ENCODE data around the gene SSC4D.
"Not testable (repeated sequence)": the region's sequence is repeated elsewhere in the genome, so short reads cannot be mapped to it uniquely, and the experiment has no call there.

Gene SSC4D

GRCh38 chr7:76423666-76424412 is 14.3 kb upstream of the SSC4D start:
- Histone ChIP-seq H3K27me3 (ENCODE audit: control insufficient read depth in 2 of 2, insufficient read depth in 2 of 2, low read length in 2 of 2) (no peaks in the 10 kb centered on the region), H3K9me3 (ENCODE audit: control insufficient read depth in 2 of 2, low read length in 2 of 2) (no peaks in the 10 kb centered on the region), H3K27ac (ENCODE audit: low read depth in 2 of 2, low read length in 2 of 2) (no peak overlapping the region), H3K9ac (ENCODE audit: low read depth in 1 of 2, low read length in 2 of 2) (no peak overlapping the region), H3K4me1 (ENCODE audit: control insufficient read depth in 2 of 2, insufficient read depth in 2 of 2, low read length in 2 of 2) (no peaks in the 10 kb centered on the region), H3K36me3 (ENCODE audit: control insufficient read depth in 2 of 2, insufficient read depth in 2 of 2, low read length in 2 of 2) (no peaks in the 10 kb centered on the region), H3K4me3 (ENCODE audit: low read length in 2 of 2) (no peak overlapping the region)

DNA sequence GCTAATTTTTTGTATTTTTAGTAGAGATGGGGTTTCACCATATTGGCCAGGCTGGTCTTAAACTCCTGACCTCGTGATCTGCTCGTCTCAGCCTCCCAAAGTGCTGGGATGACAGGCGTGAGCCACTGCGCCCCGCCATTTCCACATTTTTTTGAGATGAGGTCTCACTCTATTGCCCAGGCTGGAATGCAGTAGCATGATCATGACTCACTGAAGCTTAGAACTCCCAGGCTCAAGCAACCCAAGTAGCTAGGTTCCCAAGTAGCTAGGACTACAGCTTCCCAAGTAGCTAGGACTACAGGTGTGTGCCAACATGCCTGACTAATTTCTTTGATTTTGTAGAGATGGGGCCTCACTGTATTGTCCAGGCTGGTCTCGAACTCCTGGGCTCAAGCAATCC is 11.6 kb upstream of the SSC4D start:
- not testable (repeated sequence) for H3K36me3 ChIP-seq (ENCODE audit: control insufficient read depth in 2 of 2, insufficient read depth in 2 of 2, low read length in 2 of 2); H3K9ac ChIP-seq (ENCODE audit: low read depth in 1 of 2, low read length in 2 of 2); H3K4me3 ChIP-seq (ENCODE audit: low read length in 2 of 2); H3K4me1 ChIP-seq (ENCODE audit: control insufficient read depth in 2 of 2, insufficient read depth in 2 of 2, low read length in 2 of 2); H3K27me3 ChIP-seq (ENCODE audit: control insufficient read depth in 2 of 2, insufficient read depth in 2 of 2, low read length in 2 of 2); H3K9me3 ChIP-seq (ENCODE audit: control insufficient read depth in 2 of 2, low read length in 2 of 2); H3K27ac ChIP-seq (ENCODE audit: low read depth in 2 of 2, low read length in 2 of 2)

GRCh38 chr7:76417654-76418310 is 8.3 kb upstream of the SSC4D start:
- not testable (repeated sequence) for H3K4me1 ChIP-seq (ENCODE audit: control insufficient read depth in 2 of 2, insufficient read depth in 2 of 2, low read length in 2 of 2); H3K9me3 ChIP-seq (ENCODE audit: control insufficient read depth in 2 of 2, low read length in 2 of 2); H3K27me3 ChIP-seq (ENCODE audit: control insufficient read depth in 2 of 2, insufficient read depth in 2 of 2, low read length in 2 of 2); H3K27ac ChIP-seq (ENCODE audit: low read depth in 2 of 2, low read length in 2 of 2); H3K9ac ChIP-seq (ENCODE audit: low read depth in 1 of 2, low read length in 2 of 2); H3K4me3 ChIP-seq (ENCODE audit: low read length in 2 of 2); H3K36me3 ChIP-seq (ENCODE audit: control insufficient read depth in 2 of 2, insufficient read depth in 2 of 2, low read length in 2 of 2)

- H3K4me1 ChIP-seq (ENCODE audit: control insufficient read depth in 2 of 2, insufficient read depth in 2 of 2, low read length in 2 of 2), result no peaks in the 10 kb centered on the region
- no peak overlapping the region for H3K9ac ChIP-seq (ENCODE audit: low read depth in 1 of 2, low read length in 2 of 2)
- H3K4me3 ChIP-seq (ENCODE audit: low read length in 2 of 2), result no peak overlapping the region
- no peaks in the 10 kb centered on the region for H3K9me3 ChIP-seq (ENCODE audit: control insufficient read depth in 2 of 2, low read length in 2 of 2)
- no peaks in the 10 kb centered on the region for H3K27me3 ChIP-seq (ENCODE audit: control insufficient read depth in 2 of 2, insufficient read depth in 2 of 2, low read length in 2 of 2)
- no peaks in the 10 kb centered on the region for H3K36me3 ChIP-seq (ENCODE audit: control insufficient read depth in 2 of 2, insufficient read depth in 2 of 2, low read length in 2 of 2)
- no peak overlapping the region for H3K27ac ChIP-seq (ENCODE audit: low read depth in 2 of 2, low read length in 2 of 2)
Observed at GRCh38 chr7:76412249-76412648, 2.8 kb upstream of the SSC4D start.

- no peaks in the 10 kb centered on the region for H3K4me1 ChIP-seq (ENCODE audit: control insufficient read depth in 2 of 2, insufficient read depth in 2 of 2, low read length in 2 of 2)
- H3K27me3 ChIP-seq (ENCODE audit: control insufficient read depth in 2 of 2, insufficient read depth in 2 of 2, low read length in 2 of 2), result no peaks in the 10 kb centered on the region
- H3K9me3 ChIP-seq (ENCODE audit: control insufficient read depth in 2 of 2, low read length in 2 of 2), result no peaks in the 10 kb centered on the region
- H3K9ac ChIP-seq (ENCODE audit: low read depth in 1 of 2, low read length in 2 of 2), result no peak overlapping the region
- no peak overlapping the region for H3K4me3 ChIP-seq (ENCODE audit: low read length in 2 of 2)
- no peak overlapping the region for H3K27ac ChIP-seq (ENCODE audit: low read depth in 2 of 2, low read length in 2 of 2)
- H3K36me3 ChIP-seq (ENCODE audit: control insufficient read depth in 2 of 2, insufficient read depth in 2 of 2, low read length in 2 of 2), result no peaks in the 10 kb centered on the region
Observed at GRCh38 chr7:76411626-76412025, 2.1 kb upstream of the SSC4D start.

GRCh38 chr7:76408121-76408560 is 1.4 kb downstream of the SSC4D start:
- Histone ChIP-seq H3K9ac (ENCODE audit: low read depth in 1 of 2, low read length in 2 of 2) (no peak overlapping the region), H3K27me3 (ENCODE audit: control insufficient read depth in 2 of 2, insufficient read depth in 2 of 2, low read length in 2 of 2) (no peaks in the 10 kb centered on the region), H3K9me3 (ENCODE audit: control insufficient read depth in 2 of 2, low read length in 2 of 2) (no peaks in the 10 kb centered on the region), H3K27ac (ENCODE audit: low read depth in 2 of 2, low read length in 2 of 2) (no peak overlapping the region), H3K4me1 (ENCODE audit: control insufficient read depth in 2 of 2, insufficient read depth in 2 of 2, low read length in 2 of 2) (peaks cover 4 to 9% of the 10 kb centered on the region in 2 donors), H3K4me3 (ENCODE audit: low read length in 2 of 2) (no peak overlapping the region), H3K36me3 (ENCODE audit: control insufficient read depth in 2 of 2, insufficient read depth in 2 of 2, low read length in 2 of 2) (no peaks in the 10 kb centered on the region)

- no peak overlapping the region for H3K4me3 ChIP-seq (ENCODE audit: low read length in 2 of 2)
- H3K9me3 ChIP-seq (ENCODE audit: control insufficient read depth in 2 of 2, low read length in 2 of 2), result no peaks in the 10 kb centered on the region
- H3K4me1 ChIP-seq (ENCODE audit: control insufficient read depth in 2 of 2, insufficient read depth in 2 of 2, low read length in 2 of 2), result peaks cover 4 to 9% of the 10 kb centered on the region in 2 donors
- H3K27me3 ChIP-seq (ENCODE audit: control insufficient read depth in 2 of 2, insufficient read depth in 2 of 2, low read length in 2 of 2), result no peaks in the 10 kb centered on the region
- no peak overlapping the region for H3K27ac ChIP-seq (ENCODE audit: low read depth in 2 of 2, low read length in 2 of 2)
- H3K9ac ChIP-seq (ENCODE audit: low read depth in 1 of 2, low read length in 2 of 2), result no peak overlapping the region
- H3K36me3 ChIP-seq (ENCODE audit: control insufficient read depth in 2 of 2, insufficient read depth in 2 of 2, low read length in 2 of 2), result no peaks in the 10 kb centered on the region
Observed at GRCh38 chr7:76407718-76408117, 1.8 kb downstream of the SSC4D start.

GRCh38 chr7:76405738-76406137 is 3.8 kb downstream of the SSC4D start:
- Histone ChIP-seq H3K36me3 (ENCODE audit: control insufficient read depth in 2 of 2, insufficient read depth in 2 of 2, low read length in 2 of 2) (no peaks in the 10 kb centered on the region), H3K9ac (ENCODE audit: low read depth in 1 of 2, low read length in 2 of 2) (no peak overlapping the region), H3K4me3 (ENCODE audit: low read length in 2 of 2) (no peak overlapping the region), H3K27ac (ENCODE audit: low read depth in 2 of 2, low read length in 2 of 2) (no peak overlapping the region), H3K9me3 (ENCODE audit: control insufficient read depth in 2 of 2, low read length in 2 of 2) (no peaks in the 10 kb centered on the region), H3K4me1 (ENCODE audit: control insufficient read depth in 2 of 2, insufficient read depth in 2 of 2, low read length in 2 of 2) (peaks cover 4 to 9% of the 10 kb centered on the region in 2 donors), H3K27me3 (ENCODE audit: control insufficient read depth in 2 of 2, insufficient read depth in 2 of 2, low read length in 2 of 2) (no peaks in the 10 kb centered on the region)

GRCh38 chr7:76403780-76404494 is 5.6 kb downstream of the SSC4D start:
- H3K9me3 ChIP-seq (ENCODE audit: control insufficient read depth in 2 of 2, low read length in 2 of 2), result no peaks in the 10 kb centered on the region
- H3K9ac ChIP-seq (ENCODE audit: low read depth in 1 of 2, low read length in 2 of 2), result no peak overlapping the region
- peak overlapping the region in 1 of 2 donors; percentile 13 for H3K4me3 ChIP-seq (ENCODE audit: low read length in 2 of 2)
- H3K27ac ChIP-seq (ENCODE audit: low read depth in 2 of 2, low read length in 2 of 2), result peak overlapping the region; percentile 76 to 80
- no peaks in the 10 kb centered on the region for H3K27me3 ChIP-seq (ENCODE audit: control insufficient read depth in 2 of 2, insufficient read depth in 2 of 2, low read length in 2 of 2)
- H3K4me1 ChIP-seq (ENCODE audit: control insufficient read depth in 2 of 2, insufficient read depth in 2 of 2, low read length in 2 of 2), result peaks cover 4 to 9% of the 10 kb centered on the region in 2 donors
- H3K36me3 ChIP-seq (ENCODE audit: control insufficient read depth in 2 of 2, insufficient read depth in 2 of 2, low read length in 2 of 2), result no peaks in the 10 kb centered on the region

GRCh38 chr7:76403097-76403496 is 6.4 kb downstream of the SSC4D start:
- H3K4me1 ChIP-seq (ENCODE audit: control insufficient read depth in 2 of 2, insufficient read depth in 2 of 2, low read length in 2 of 2); H3K9ac ChIP-seq (ENCODE audit: low read depth in 1 of 2, low read length in 2 of 2); H3K27me3 ChIP-seq (ENCODE audit: control insufficient read depth in 2 of 2, insufficient read depth in 2 of 2, low read length in 2 of 2); H3K9me3 ChIP-seq (ENCODE audit: control insufficient read depth in 2 of 2, low read length in 2 of 2); H3K4me3 ChIP-seq (ENCODE audit: low read length in 2 of 2); H3K36me3 ChIP-seq (ENCODE audit: control insufficient read depth in 2 of 2, insufficient read depth in 2 of 2, low read length in 2 of 2): not testable (repeated sequence)
- peak overlapping the region in 1 of 2 donors; percentile 76 for H3K27ac ChIP-seq (ENCODE audit: low read depth in 2 of 2, low read length in 2 of 2)

All from mucosa of rectum (tissue), 2 donors.